ENCODE measurements around the gene ASCL2.

The ASCL2 gene

GRCh38 chr11:2314136-2314524, 43.7 kb upstream of the ASCL2 start:
- no peak overlapping the region for H3K27ac ChIP-seq (ENCODE audit: low read depth, low read length, severe bottlenecking)
- no peaks in the 10 kb centered on the region for H3K9me3 ChIP-seq (ENCODE audit: control insufficient read depth, low read length)
- 95 to 100% methylated on average over 2 to 4 of the region's 7 CpGs for WGBS, 2 experiments (ENCODE audit: insufficient coverage in 2 of 2)
- peaks cover 7% of the 10 kb centered on the region for H3K4me1 ChIP-seq (ENCODE audit: control insufficient read depth, insufficient read depth, low read length, poor library complexity, severe bottlenecking)
- no peaks in the 10 kb centered on the region for H3K36me3 ChIP-seq (ENCODE audit: control insufficient read depth, insufficient read depth, low read length)
- no peak overlapping the region for H3K4me3 ChIP-seq (ENCODE audit: extremely low read depth, insufficient read depth, low read length, poor library complexity, severe bottlenecking)

- no peaks in the 10 kb centered on the region for H3K9me3 ChIP-seq (ENCODE audit: control insufficient read depth, low read length)
- no peak overlapping the region for H3K27ac ChIP-seq (ENCODE audit: low read depth, low read length, severe bottlenecking)
- H3K4me1 ChIP-seq (ENCODE audit: control insufficient read depth, insufficient read depth, low read length, poor library complexity, severe bottlenecking), result peaks cover 7% of the 10 kb centered on the region
- 94 to 95% methylated on average over 28 to 33 of the region's 34 CpGs for WGBS, 2 experiments (ENCODE audit: insufficient coverage in 2 of 2)
- H3K4me3 ChIP-seq (ENCODE audit: extremely low read depth, insufficient read depth, low read length, poor library complexity, severe bottlenecking), result no peak overlapping the region
- no peaks in the 10 kb centered on the region for H3K36me3 ChIP-seq (ENCODE audit: control insufficient read depth, insufficient read depth, low read length)
Observed at GRCh38 chr11:2313051-2313951, 42.9 kb upstream of the ASCL2 start.

GRCh38 chr11:2312232-2313042, 42.0 kb upstream of the ASCL2 start:
- Histone ChIP-seq H3K27ac (ENCODE audit: low read depth, low read length, severe bottlenecking) (no peak overlapping the region), H3K9me3 (ENCODE audit: control insufficient read depth, low read length) (no peaks in the 10 kb centered on the region), H3K36me3 (ENCODE audit: control insufficient read depth, insufficient read depth, low read length) (no peaks in the 10 kb centered on the region), H3K4me3 (ENCODE audit: extremely low read depth, insufficient read depth, low read length, poor library complexity, severe bottlenecking) (no peak overlapping the region), H3K4me1 (ENCODE audit: control insufficient read depth, insufficient read depth, low read length, poor library complexity, severe bottlenecking) (peaks cover 7% of the 10 kb centered on the region)
- WGBS, 2 experiments (ENCODE audit: insufficient coverage in 2 of 2), result 87 to 91% methylated on average over 17 of the region's 22 CpGs

- WGBS, 2 experiments (ENCODE audit: insufficient coverage in 2 of 2), result 87 to 89% methylated on average over 19 to 21 of the region's 21 CpGs
- H3K36me3 ChIP-seq (ENCODE audit: control insufficient read depth, insufficient read depth, low read length), result no peaks in the 10 kb centered on the region
- H3K4me1 ChIP-seq (ENCODE audit: control insufficient read depth, insufficient read depth, low read length, poor library complexity, severe bottlenecking), result peaks cover 7% of the 10 kb centered on the region
- H3K9me3 ChIP-seq (ENCODE audit: control insufficient read depth, low read length), result no peaks in the 10 kb centered on the region
- no peak overlapping the region for H3K4me3 ChIP-seq (ENCODE audit: extremely low read depth, insufficient read depth, low read length, poor library complexity, severe bottlenecking)
- no peak overlapping the region for H3K27ac ChIP-seq (ENCODE audit: low read depth, low read length, severe bottlenecking)
Observed at GRCh38 chr11:2311353-2312133, 41.2 kb upstream of the ASCL2 start.

DNA sequence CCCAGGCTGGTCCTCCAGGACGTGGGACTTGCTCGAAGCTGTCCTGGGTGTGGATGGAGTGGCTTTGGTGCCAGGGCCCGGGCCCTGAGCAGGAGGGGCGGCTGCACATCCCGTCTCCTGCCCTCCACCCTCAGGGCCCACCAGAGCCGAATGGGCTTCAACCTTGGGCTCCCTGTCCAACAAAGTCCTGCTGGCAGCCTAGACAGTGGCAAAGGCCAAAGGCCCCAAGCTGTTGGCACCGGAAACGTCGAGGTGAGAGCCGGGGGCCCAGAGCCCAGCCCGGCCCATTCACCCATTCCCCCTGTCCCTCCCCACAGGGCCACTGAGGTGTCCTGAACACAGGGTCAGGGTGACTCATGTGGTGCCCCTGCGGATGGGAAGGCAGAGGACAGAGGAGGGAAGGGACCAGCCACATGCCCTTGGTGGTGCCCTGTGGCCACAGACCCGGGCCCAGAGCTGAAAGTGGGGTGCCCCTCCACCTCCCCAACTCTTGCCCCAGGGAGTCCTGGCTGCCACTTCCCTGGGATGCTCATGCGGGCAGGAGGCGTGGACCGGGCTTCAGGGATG, 40.5 kb upstream of the ASCL2 start:
- no peaks in the 10 kb centered on the region for H3K36me3 ChIP-seq (ENCODE audit: control insufficient read depth, insufficient read depth, low read length)
- H3K27ac ChIP-seq (ENCODE audit: low read depth, low read length, severe bottlenecking), result no peak overlapping the region
- no peaks in the 10 kb centered on the region for H3K9me3 ChIP-seq (ENCODE audit: control insufficient read depth, low read length)
- peaks cover 13% of the 10 kb centered on the region for H3K4me1 ChIP-seq (ENCODE audit: control insufficient read depth, insufficient read depth, low read length, poor library complexity, severe bottlenecking)
- WGBS, 2 experiments (ENCODE audit: insufficient coverage in 2 of 2), result 75 to 79% methylated on average over 8 to 11 of the region's 16 CpGs
- H3K4me3 ChIP-seq (ENCODE audit: extremely low read depth, insufficient read depth, low read length, poor library complexity, severe bottlenecking), result no peak overlapping the region

- H3K27ac ChIP-seq (ENCODE audit: low read depth, low read length, severe bottlenecking), result no peak overlapping the region
- no peaks in the 10 kb centered on the region for H3K36me3 ChIP-seq (ENCODE audit: control insufficient read depth, insufficient read depth, low read length)
- H3K4me3 ChIP-seq (ENCODE audit: extremely low read depth, insufficient read depth, low read length, poor library complexity, severe bottlenecking), result no peak overlapping the region
- H3K9me3 ChIP-seq (ENCODE audit: control insufficient read depth, low read length), result no peaks in the 10 kb centered on the region
- peaks cover 13% of the 10 kb centered on the region for H3K4me1 ChIP-seq (ENCODE audit: control insufficient read depth, insufficient read depth, low read length, poor library complexity, severe bottlenecking)
- WGBS, 2 experiments (ENCODE audit: insufficient coverage in 2 of 2), result 88 to 94% methylated on average over 12 to 13 of the region's 16 CpGs
Observed at GRCh38 chr11:2310073-2310785, 39.8 kb upstream of the ASCL2 start.

DNA sequence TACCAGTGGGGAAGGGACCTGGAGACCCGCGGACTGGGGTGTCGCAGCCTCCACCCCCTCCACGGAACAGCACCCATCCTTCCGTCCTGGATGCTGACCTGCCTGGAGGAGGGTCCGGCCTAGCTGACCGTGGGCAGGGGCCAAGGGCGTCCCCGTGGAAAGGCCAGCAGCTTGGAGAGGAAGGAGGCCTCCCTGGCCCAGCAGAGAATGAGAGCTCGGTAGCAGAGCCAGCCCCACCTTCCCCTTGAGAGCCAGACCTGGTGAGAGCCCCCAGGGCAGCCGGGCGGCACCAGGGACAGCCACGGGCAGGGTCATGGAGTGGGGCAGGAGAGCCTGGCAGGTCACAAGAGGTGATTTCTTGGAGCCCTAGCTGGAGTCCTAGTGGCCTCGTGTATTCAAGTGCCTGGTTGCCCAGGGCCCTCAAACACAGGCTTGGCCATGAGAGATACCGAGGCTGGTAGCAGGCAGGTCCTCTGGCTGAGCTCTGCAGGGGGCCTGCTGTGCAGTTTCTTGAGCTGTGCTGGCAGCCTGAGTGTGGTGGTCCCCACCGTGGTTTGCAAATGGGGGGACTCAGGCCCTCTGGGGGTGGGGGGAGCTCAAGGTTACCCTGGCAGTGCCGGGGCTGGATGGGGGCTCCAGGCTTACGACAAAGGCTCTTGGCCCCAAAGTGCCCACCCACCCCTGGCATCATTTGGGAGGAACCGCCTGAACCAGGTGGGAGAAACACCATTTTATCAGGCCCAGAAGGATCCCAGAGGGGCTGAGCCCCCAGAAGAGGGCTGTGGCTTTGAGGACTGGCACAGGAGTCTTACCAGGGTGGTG, 39.1 kb upstream of the ASCL2 start:
- Histone ChIP-seq H3K36me3 (ENCODE audit: control insufficient read depth, insufficient read depth, low read length) (no peaks in the 10 kb centered on the region), H3K4me1 (ENCODE audit: control insufficient read depth, insufficient read depth, low read length, poor library complexity, severe bottlenecking) (peaks cover 13% of the 10 kb centered on the region), H3K27ac (ENCODE audit: low read depth, low read length, severe bottlenecking) (no peak overlapping the region), H3K4me3 (ENCODE audit: extremely low read depth, insufficient read depth, low read length, poor library complexity, severe bottlenecking) (no peak overlapping the region), H3K9me3 (ENCODE audit: control insufficient read depth, low read length) (no peaks in the 10 kb centered on the region)
- 76 to 83% methylated on average over 13 to 18 of the region's 19 CpGs for WGBS, 2 experiments (ENCODE audit: insufficient coverage in 2 of 2)

GRCh38 chr11:2308713-2309112, 38.3 kb upstream of the ASCL2 start:
- 50 to 67% methylated on average over 2 to 3 of the region's 7 CpGs for WGBS, 2 experiments (ENCODE audit: insufficient coverage in 2 of 2)
- Histone ChIP-seq H3K4me1 (ENCODE audit: control insufficient read depth, insufficient read depth, low read length, poor library complexity, severe bottlenecking) (peaks cover 16% of the 10 kb centered on the region), H3K4me3 (ENCODE audit: extremely low read depth, insufficient read depth, low read length, poor library complexity, severe bottlenecking) (no peak overlapping the region), H3K36me3 (ENCODE audit: control insufficient read depth, insufficient read depth, low read length) (no peaks in the 10 kb centered on the region), H3K9me3 (ENCODE audit: control insufficient read depth, low read length) (no peaks in the 10 kb centered on the region), H3K27ac (ENCODE audit: low read depth, low read length, severe bottlenecking) (no peak overlapping the region)

GRCh38 chr11:2307501-2308331, 37.3 kb upstream of the ASCL2 start:
- Histone ChIP-seq H3K9me3 (ENCODE audit: control insufficient read depth, low read length) (no peaks in the 10 kb centered on the region), H3K4me3 (ENCODE audit: extremely low read depth, insufficient read depth, low read length, poor library complexity, severe bottlenecking) (no peak overlapping the region), H3K36me3 (ENCODE audit: control insufficient read depth, insufficient read depth, low read length) (no peaks in the 10 kb centered on the region), H3K27ac (ENCODE audit: low read depth, low read length, severe bottlenecking) (no peak overlapping the region), H3K4me1 (ENCODE audit: control insufficient read depth, insufficient read depth, low read length, poor library complexity, severe bottlenecking) (peaks cover 13% of the 10 kb centered on the region)
- WGBS, 2 experiments (ENCODE audit: insufficient coverage in 2 of 2), result 86 to 89% methylated on average over 19 of the region's 23 CpGs

Measured in mesodermal cell (in vitro differentiated cells).